Measurements from ENCODE around the gene C1orf116.
A peak's percentile ranks its signal among the peaks of the same experiment; 100 is the strongest.

DNA sequence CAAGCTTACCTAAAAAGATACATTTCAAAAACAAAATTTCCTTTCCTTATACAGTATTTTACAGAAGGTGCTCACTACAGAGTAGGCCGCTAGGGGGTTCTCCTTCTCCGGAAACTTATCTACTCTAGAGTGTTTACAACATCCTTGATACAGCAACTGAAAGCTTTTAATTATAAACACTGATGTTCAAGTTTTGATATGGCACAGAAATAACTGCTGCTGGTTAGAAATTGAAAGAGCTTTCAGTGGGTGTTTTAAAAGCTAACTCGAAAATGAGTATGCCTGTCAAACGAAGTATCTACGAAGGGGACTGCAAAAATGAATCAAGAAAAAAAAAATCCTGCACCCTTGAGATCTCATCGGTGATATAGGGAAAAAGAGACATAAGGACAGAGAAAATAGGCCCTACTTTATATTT lies 17.4 kb upstream of the C1orf116 start:
- TF ChIP-seq EZH2phosphoT487 (IDR thresholded peaks at IDR 0.05; ENCODE audit: borderline replicate concordance) (no peak), CTCF (conservative IDR thresholded peaks at IDR 0.05; ENCODE audit: low read length) (peak; percentile 87)
